Subcutaneous adipose tissue (tissue), 4 donors: ENCODE measurements around the gene LMX1B. TPM values are rescaled to one million over a fixed set of nuclear protein-coding genes. Genes with fewer than 3 reads are reported as not detected.

Experiments
- CTCF ChIP-seq: fragments of 450-650 bp; IDR thresholded peaks from one replicate; pipeline ENCODE4 v1.5.1; 2016; ENCODE audit warnings: low read depth, mild to moderate bottlenecking, control low read depth, antibody characterized with exemption, moderate library complexity
- total RNA-seq, 4 donors: library from RNA; depleted of rRNA; stranded (reverse); fragments of >200 nt; gene quantifications; one replicate each; pipeline ENCODE4 v1.1.0, GENCODE V29; 2016

Gene LMX1B
- total RNA-seq, 4 donors from 2014 or later: 0.38 to 1.1 (median 0.51) TPM; not detected in 1

- no peak for TF ChIP-seq CTCF
Observed at GRCh38 chr9:126638571-126639132, 24.9 kb downstream of the LMX1B start.

GRCh38 chr9:126639318-126640000 is 25.7 kb downstream of the LMX1B start:
- no peak for TF ChIP-seq CTCF

GRCh38 chr9:126641118-126641851 is 27.6 kb downstream of the LMX1B start:
- no peak for TF ChIP-seq CTCF

GRCh38 chr9:126642010-126642744 is 28.4 kb downstream of the LMX1B start:
- no peak for TF ChIP-seq CTCF

GRCh38 chr9:126642839-126643238 is 29.1 kb downstream of the LMX1B start:
- TF ChIP-seq CTCF: no peak

- no peak for TF ChIP-seq CTCF
Observed at GRCh38 chr9:126643945-126644527, 30.3 kb downstream of the LMX1B start.

- TF ChIP-seq CTCF: no peak
Observed at GRCh38 chr9:126646162-126646561, 32.4 kb downstream of the LMX1B start.
